Measurements from ENCODE around the gene SPAG16.

- TF ChIP-seq YY1 (IDR thresholded peaks at IDR 0.05; ENCODE audit: insufficient read depth, insufficient read length) (no peak), ZNF274 (IDR thresholded peaks at IDR 0.05; ENCODE audit: low read depth, low read length) (no peak), SUZ12 (IDR thresholded peaks at IDR 0.05; ENCODE audit: extremely low read depth, insufficient read depth, insufficient read length) (no peak)
Observed at GRCh38 chr2:213989207-213989606, 704.9 kb downstream of the SPAG16 start.

Data from NT2/D1 (cell line).